ENCODE data around the gene GJB1. TPM values are rescaled to one million over a fixed set of nuclear protein-coding genes. Genes with fewer than 3 reads are reported as not detected.

The GJB1 gene
- total and polyA plus RNA-seq, 2 experiments from 2014 or later: 0.14 TPM; not detected in 1

- Mint-ChIP-seq H3K36me3 (ENCODE audit: low read depth) (no peaks in the 10 kb centered on the region), H3K4me3 (no peak overlapping the region), H3K9me3 (no peaks in the 10 kb centered on the region), H3K4me1 (peaks cover 25% of the 10 kb centered on the region), H3K27ac (peak overlapping the region; percentile 40; the same call in 1 of the 2 replicates), H3K27me3 (ENCODE audit: insufficient read depth, low read depth, poor library complexity) (no peaks in the 10 kb centered on the region)
- H4K20me1 ChIP-seq (replicated peaks; ENCODE audit: insufficient read depth): no peaks in the 10 kb centered on the region
- peak overlapping the region; percentile 61; the same call in 1 of the 2 replicates for H3K4me2 ChIP-seq
- no peaks in the 10 kb centered on the region for H3K79me2 ChIP-seq (replicated peaks; ENCODE audit: insufficient read depth)
- no peaks in the 10 kb centered on the region for H3K27me3 ChIP-seq (ENCODE audit: insufficient read depth)
- no peaks in the 10 kb centered on the region for H3K9me2 ChIP-seq (ENCODE audit: insufficient read depth)
- H3K4me1 ChIP-seq (ENCODE audit: insufficient read depth): no peaks in the 10 kb centered on the region; the same call in 1 of the 2 replicates
- no peak overlapping the region for H2AFZ ChIP-seq
- no peak overlapping the region for H3K4me3 ChIP-seq
- TF ChIP-seq ETS1 (IDR thresholded peaks at IDR 0.05) (no peak), POLR2AphosphoS5 (IDR thresholded peaks at IDR 0.05; ENCODE audit: low read depth) (no peak), JUNB (IDR thresholded peaks at IDR 0.05; ENCODE audit: unreplicated experiment) (no peak), STAT1 (IDR thresholded peaks at IDR 0.05; ENCODE audit: unreplicated experiment) (no peak), EZH2 (IDR thresholded peaks at IDR 0.05; ENCODE audit: low read depth, unreplicated experiment) (no peak), CREB1 (CRISPR knock-in tag; IDR thresholded peaks at IDR 0.05; ENCODE audit: low read depth) (no peak), ZNF331 (CRISPR knock-in tag; IDR thresholded peaks at IDR 0.05; ENCODE audit: low read depth) (no peak), REST (IDR thresholded peaks at IDR 0.05; ENCODE audit: unreplicated experiment) (no peak), NANOG (IDR thresholded peaks at IDR 0.05; ENCODE audit: borderline replicate concordance) (no peak), ZNF114 (CRISPR knock-in tag; IDR thresholded peaks at IDR 0.05) (no peak), ZNF462 (CRISPR knock-in tag; IDR thresholded peaks at IDR 0.05) (no peak), EZH2phosphoT487 (IDR thresholded peaks at IDR 0.05; ENCODE audit: unreplicated experiment) (no peak), CTCF (conservative IDR thresholded peaks at IDR 0.05; ENCODE audit: low read depth in 2 of 2) (no peak)
- ATAC-seq: no peak; the same call in 2 of the 3 replicates
- peak; percentile 8 for DNase-seq (ENCODE audit: low spot score)
- H3F3A ChIP-seq (replicated peaks; ENCODE audit: low read depth): no peaks in the 10 kb centered on the region
- H3K36me3 ChIP-seq (ENCODE audit: insufficient read depth): no peaks in the 10 kb centered on the region
- H3K27ac ChIP-seq (ENCODE audit: low read depth): peak overlapping the region; percentile 94
Measured at GRCh38 chrX:71183341-71183740, 39.7 kb upstream of the GJB1 start.
